A204.1 (cell line): ENCODE results near the gene IP6K1.
"Not testable (repeated sequence)": the region's sequence is repeated elsewhere in the genome, so short reads cannot be mapped to it uniquely, and the experiment has no call there.

Experiments
- FAIRE-seq: peaks from 2 replicates; lab custom pipeline; 2012; peaks lifted over from hg19 to GRCh38; lab: Jason Lieb, UNC

The IP6K1 gene

GRCh38 chr3:49793486-49794085 lies 7.2 kb upstream of the IP6K1 start:
- no peak for FAIRE-seq

GRCh38 chr3:49792371-49793150 lies 6.2 kb upstream of the IP6K1 start:
- FAIRE-seq, result no peak

GRCh38 chr3:49791571-49791970 lies 5.2 kb upstream of the IP6K1 start:
- no peak for FAIRE-seq

- FAIRE-seq, result no peak
Observed at GRCh38 chr3:49790626-49791411, 4.5 kb upstream of the IP6K1 start.

GRCh38 chr3:49788056-49788455 lies 1.7 kb upstream of the IP6K1 start:
- FAIRE-seq, result no peak

GRCh38 chr3:49787536-49787935 lies 1.2 kb upstream of the IP6K1 start:
- no peak for FAIRE-seq

GRCh38 chr3:49787182-49787464 lies 781 bp upstream of the IP6K1 start:
- FAIRE-seq, result no peak

GRCh38 chr3:49785565-49786356 lies 581 bp downstream of the IP6K1 start:
- FAIRE-seq, result no peak

GRCh38 chr3:49782277-49782676 lies 4.1 kb downstream of the IP6K1 start:
- not testable (repeated sequence) for FAIRE-seq

- FAIRE-seq, result no peak
Observed at GRCh38 chr3:49781415-49782199, 4.7 kb downstream of the IP6K1 start.

- FAIRE-seq, result not testable (repeated sequence)
Observed at GRCh38 chr3:49780975-49781365, 5.4 kb downstream of the IP6K1 start.

GRCh38 chr3:49780080-49780974 lies 6.0 kb downstream of the IP6K1 start:
- FAIRE-seq, result no peak

- FAIRE-seq, result no peak
Observed at GRCh38 chr3:49779358-49780079, 6.8 kb downstream of the IP6K1 start.

GRCh38 chr3:49776101-49776500 lies 10.2 kb downstream of the IP6K1 start:
- FAIRE-seq, result not testable (repeated sequence)

GRCh38 chr3:49775538-49775937 lies 10.8 kb downstream of the IP6K1 start:
- no peak for FAIRE-seq

GRCh38 chr3:49772703-49773102 lies 13.6 kb downstream of the IP6K1 start:
- FAIRE-seq, result no peak

- FAIRE-seq, result no peak
Observed at GRCh38 chr3:49771340-49771938, 14.9 kb downstream of the IP6K1 start.

- no peak for FAIRE-seq
Observed at GRCh38 chr3:49769926-49770325, 16.4 kb downstream of the IP6K1 start.

- no peak for FAIRE-seq
Observed at GRCh38 chr3:49769286-49769915, 16.9 kb downstream of the IP6K1 start.
